Liver (tissue), 9 donors: ENCODE measurements around the gene SIK3. TPM values are rescaled to one million over a fixed set of nuclear protein-coding genes. Genes with fewer than 3 reads are reported as not detected.

Experiments used
- DNase-seq: peaks from one replicate; pipeline ENCODE4 v3.0.0-alpha.2; 2017; ENCODE audit warnings: low spot score
- H3K27ac ChIP-seq, 2 donors: one replicate each; pipeline ENCODE4 v1.7.0; 2013; ENCODE audit warnings: inconsistent platforms in 2 of 2, low read length in 2 of 2, control low read depth in 1 of 2, low read depth in 1 of 2, mild to moderate bottlenecking in 1 of 2
- H3K27me3 ChIP-seq, 4 donors: one replicate each; pipeline versions ENCODE4 v1.6.1 to v1.7.0; 2013; ENCODE audit warnings: low read length in 3 of 4, inconsistent platforms in 1 of 4, mild to moderate bottlenecking in 1 of 4, moderate library complexity in 1 of 4; ENCODE audit not compliant: control insufficient read depth in 4 of 4, insufficient read depth in 4 of 4
- H3K36me3 ChIP-seq, 4 donors: one replicate each; pipeline versions ENCODE4 v1.6.1 to v1.7.0; 2013; ENCODE audit warnings: low read length in 3 of 4, mild to moderate bottlenecking in 3 of 4, low read depth in 1 of 4, moderate library complexity in 1 of 4; ENCODE audit not compliant: control insufficient read depth in 4 of 4, insufficient read depth in 3 of 4
- H3K4me1 ChIP-seq, 4 donors: one replicate each; pipeline versions ENCODE4 v1.6.1 to v1.7.0; 2013; ENCODE audit warnings: low read length in 3 of 4, mild to moderate bottlenecking in 3 of 4, moderate library complexity in 1 of 4; ENCODE audit not compliant: control insufficient read depth in 4 of 4, insufficient read depth in 4 of 4
- H3K4me3 ChIP-seq, 3 donors: one replicate each; pipeline versions ENCODE4 v1.6.1 to v1.7.0; 2013; ENCODE audit warnings: low read length in 3 of 3, control low read depth in 1 of 3, low read depth in 1 of 3, mild to moderate bottlenecking in 1 of 3
- H3K9ac ChIP-seq, 2 donors: one replicate each; pipeline ENCODE4 v1.7.0; 2013; ENCODE audit warnings: low read length in 2 of 2, mild to moderate bottlenecking in 2 of 2, moderate library complexity in 2 of 2, control low read depth in 1 of 2, low read depth in 1 of 2
- H3K9me3 ChIP-seq, 4 donors: one replicate each; pipeline versions ENCODE4 v1.6.1 to v1.7.0; 2013; ENCODE audit warnings: low read length in 3 of 4; ENCODE audit not compliant: control insufficient read depth in 4 of 4
- EGR1 ChIP-seq, 2 donors: IDR thresholded peaks; 2 replicates each; pipeline ENCODE4 v1.6.1; 2016 to 2018; ENCODE audit warnings: antibody characterized with exemption in 2 of 2, low read depth in 2 of 2
- FOXA1 ChIP-seq: IDR thresholded peaks from 2 replicates; pipeline ENCODE4 v1.6.1; 2016; ENCODE audit warnings: antibody characterized with exemption
- FOXA2 ChIP-seq: IDR thresholded peaks from 2 replicates; pipeline ENCODE4 v1.6.1; 2016; ENCODE audit warnings: antibody characterized with exemption
- GABPA ChIP-seq, 2 donors: IDR thresholded peaks in 1 of 2; conservative IDR thresholded peaks in 1 of 2; 2 replicates each; pipeline ENCODE4 v1.6.1; 2016; ENCODE audit warnings: antibody characterized with exemption in 2 of 2, mild to moderate bottlenecking in 1 of 2, moderate library complexity in 1 of 2
- HNF4A ChIP-seq, 2 donors: conservative IDR thresholded peaks; 2 replicates each; pipeline ENCODE4 v1.6.1; 2016; ENCODE audit warnings: antibody characterized with exemption in 2 of 2, mild to moderate bottlenecking in 2 of 2
- HNF4G ChIP-seq: IDR thresholded peaks from 2 replicates; pipeline ENCODE4 v1.6.1; 2016; ENCODE audit warnings: antibody characterized with exemption
- NR2F2 ChIP-seq: IDR thresholded peaks from 2 replicates; pipeline ENCODE4 v1.6.1; 2016; ENCODE audit warnings: antibody characterized with exemption
- RAD21 ChIP-seq, 2 donors: IDR thresholded peaks; 2 replicates each; pipeline ENCODE4 v1.6.1; 2016; ENCODE audit warnings: antibody characterized with exemption in 2 of 2, mild to moderate bottlenecking in 2 of 2
- RXRA ChIP-seq, 2 donors: IDR thresholded peaks; 2 replicates each; pipeline ENCODE4 v1.6.1; 2017 to 2018; ENCODE audit warnings: antibody characterized with exemption in 2 of 2, mild to moderate bottlenecking in 1 of 2
- SP1 ChIP-seq: IDR thresholded peaks from 2 replicates; pipeline ENCODE4 v1.6.1; 2018; ENCODE audit warnings: antibody characterized with exemption, mild to moderate bottlenecking
- YY1 ChIP-seq: IDR thresholded peaks from 2 replicates; pipeline ENCODE4 v1.6.1; 2016; ENCODE audit warnings: antibody characterized with exemption, mild to moderate bottlenecking
- WGBS: extraction: QIAGEN DNeasy Blood & Tissue Kit; methylation state at CpG from one replicate; pipeline ENCODE4 v1.1.7; 2013; 5-methylcytosine and 5-hydroxymethylcytosine counted together
- polyA plus RNA-seq, 2 donors: library from polyadenylated mRNA; stranded (reverse) in 1 of 2; unstranded in 1 of 2; fragments of 200-250 nt in 1 of 2; fragments of >200 nt in 1 of 2; fragmentation: Nextera tagmentation in 1 of 2; extraction: Ambion mirVana in 1 of 2; gene quantifications; one replicate each; pipeline versions ENCODE4 v1.2.1 to v1.2.3, GENCODE V29; 2013 to 2015
- total RNA-seq, 2 donors: library from RNA; depleted of rRNA; stranded (reverse); fragments of >200 nt; gene quantifications; one replicate each; pipeline ENCODE4 v1.2.3, GENCODE V29; 2014
- TF ChIP-seq, protein P1 (sequence below): IDR thresholded peaks from 2 replicates; pipeline ENCODE4 v1.6.1; 2016; ENCODE audit warnings: antibody characterized with exemption
- TF ChIP-seq, protein P2 (sequence below): IDR thresholded peaks from 2 replicates; pipeline ENCODE4 v1.6.1; 2016; ENCODE audit warnings: antibody characterized with exemption
- TF ChIP-seq, protein P3 (sequence below): IDR thresholded peaks from 2 replicates; pipeline ENCODE4 v1.6.1; 2016; ENCODE audit warnings: antibody characterized with exemption
- TF ChIP-seq, protein P4 (sequence below): fragments of 150-350 bp; IDR thresholded peaks from 2 replicates; pipeline ENCODE4 v1.5.1; 2017; ENCODE audit warnings: improper control_type of control experiment, low read depth, low read length; ENCODE audit not compliant: missing input control
- donor health status: healthy.
- donor health status: healthy.
- donor health status: healthy.
- donor health status: healthy.
- donor health status: healthy.

SIK3 gene
- total and polyA plus RNA-seq, 4 donors, result 6.9 to 52.4 (median 14.4) TPM

DNA sequence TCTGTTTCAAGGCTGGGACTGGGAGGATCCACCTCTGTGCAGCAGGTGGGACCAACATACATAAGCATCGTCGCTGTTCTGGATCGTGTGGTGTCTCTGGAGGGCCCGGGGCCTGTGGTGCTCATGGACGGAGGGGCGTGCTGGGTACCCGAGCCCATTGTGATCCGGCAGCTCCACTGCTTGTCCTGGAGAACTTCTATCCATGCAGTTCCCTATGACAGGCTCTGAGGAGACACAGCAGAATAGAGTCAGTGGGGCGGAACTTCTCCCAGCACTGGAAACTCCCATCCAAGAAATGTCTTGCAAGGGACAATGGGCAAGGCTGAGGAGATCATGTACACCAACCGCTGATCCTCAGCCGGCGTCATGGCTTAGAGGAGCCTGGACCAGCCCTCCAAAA, 249.2 kb downstream of the SIK3 start:
- no peak overlapping the region for H3K27ac ChIP-seq
- peaks cover 9 to 18% (median 12%) of the 10 kb centered on the region in 4 donors for H3K4me1 ChIP-seq
- H3K36me3 ChIP-seq, result peaks cover 9 to 46% (median 23%) of the 10 kb centered on the region in 4 donors
- WGBS, result 98% methylated on average over 12 of the region's 12 CpGs
- DNase-seq, result no peak
- H3K9me3 ChIP-seq, result no peaks in the 10 kb centered on the region
- H3K27me3 ChIP-seq, result no peaks in the 10 kb centered on the region
- no peak overlapping the region for H3K4me3 ChIP-seq
- TF ChIP-seq FOXA1 (no peak), FOXA2 (no peak), HNF4A (conservative IDR thresholded peaks at IDR 0.05) (no peak), YY1 (no peak), SP1 (no peak), HNF4G (no peak), RXRA (IDR thresholded peaks at IDR 0.05) (no peak), RAD21 (IDR thresholded peaks at IDR 0.05) (no peak), EGR1 (IDR thresholded peaks at IDR 0.05; ENCODE audit: low read depth in 2 of 2) (no peak), GABPA (IDR thresholded peaks at IDR 0.05 in 1 of 2, conservative IDR thresholded peaks at IDR 0.05 in 1 of 2) (no peak)
- TF ChIP-seq, protein P1, sequence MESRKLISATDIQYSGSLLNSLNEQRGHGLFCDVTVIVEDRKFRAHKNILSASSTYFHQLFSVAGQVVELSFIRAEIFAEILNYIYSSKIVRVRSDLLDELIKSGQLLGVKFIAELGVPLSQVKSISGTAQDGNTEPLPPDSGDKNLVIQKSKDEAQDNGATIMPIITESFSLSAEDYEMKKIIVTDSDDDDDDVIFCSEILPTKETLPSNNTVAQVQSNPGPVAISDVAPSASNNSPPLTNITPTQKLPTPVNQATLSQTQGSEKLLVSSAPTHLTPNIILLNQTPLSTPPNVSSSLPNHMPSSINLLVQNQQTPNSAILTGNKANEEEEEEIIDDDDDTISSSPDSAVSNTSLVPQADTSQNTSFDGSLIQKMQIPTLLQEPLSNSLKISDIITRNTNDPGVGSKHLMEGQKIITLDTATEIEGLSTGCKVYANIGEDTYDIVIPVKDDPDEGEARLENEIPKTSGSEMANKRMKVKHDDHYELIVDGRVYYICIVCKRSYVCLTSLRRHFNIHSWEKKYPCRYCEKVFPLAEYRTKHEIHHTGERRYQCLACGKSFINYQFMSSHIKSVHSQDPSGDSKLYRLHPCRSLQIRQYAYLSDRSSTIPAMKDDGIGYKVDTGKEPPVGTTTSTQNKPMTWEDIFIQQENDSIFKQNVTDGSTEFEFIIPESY, result no peak
- TF ChIP-seq, protein P2, sequence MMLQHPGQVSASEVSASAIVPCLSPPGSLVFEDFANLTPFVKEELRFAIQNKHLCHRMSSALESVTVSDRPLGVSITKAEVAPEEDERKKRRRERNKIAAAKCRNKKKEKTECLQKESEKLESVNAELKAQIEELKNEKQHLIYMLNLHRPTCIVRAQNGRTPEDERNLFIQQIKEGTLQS, result no peak
- TF ChIP-seq, protein P3, sequence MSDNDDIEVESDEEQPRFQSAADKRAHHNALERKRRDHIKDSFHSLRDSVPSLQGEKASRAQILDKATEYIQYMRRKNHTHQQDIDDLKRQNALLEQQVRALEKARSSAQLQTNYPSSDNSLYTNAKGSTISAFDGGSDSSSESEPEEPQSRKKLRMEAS, result no peak
- TF ChIP-seq, protein P4, sequence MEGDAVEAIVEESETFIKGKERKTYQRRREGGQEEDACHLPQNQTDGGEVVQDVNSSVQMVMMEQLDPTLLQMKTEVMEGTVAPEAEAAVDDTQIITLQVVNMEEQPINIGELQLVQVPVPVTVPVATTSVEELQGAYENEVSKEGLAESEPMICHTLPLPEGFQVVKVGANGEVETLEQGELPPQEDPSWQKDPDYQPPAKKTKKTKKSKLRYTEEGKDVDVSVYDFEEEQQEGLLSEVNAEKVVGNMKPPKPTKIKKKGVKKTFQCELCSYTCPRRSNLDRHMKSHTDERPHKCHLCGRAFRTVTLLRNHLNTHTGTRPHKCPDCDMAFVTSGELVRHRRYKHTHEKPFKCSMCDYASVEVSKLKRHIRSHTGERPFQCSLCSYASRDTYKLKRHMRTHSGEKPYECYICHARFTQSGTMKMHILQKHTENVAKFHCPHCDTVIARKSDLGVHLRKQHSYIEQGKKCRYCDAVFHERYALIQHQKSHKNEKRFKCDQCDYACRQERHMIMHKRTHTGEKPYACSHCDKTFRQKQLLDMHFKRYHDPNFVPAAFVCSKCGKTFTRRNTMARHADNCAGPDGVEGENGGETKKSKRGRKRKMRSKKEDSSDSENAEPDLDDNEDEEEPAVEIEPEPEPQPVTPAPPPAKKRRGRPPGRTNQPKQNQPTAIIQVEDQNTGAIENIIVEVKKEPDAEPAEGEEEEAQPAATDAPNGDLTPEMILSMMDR, result no peak
- H3K9ac ChIP-seq, result no peak overlapping the region

DNA sequence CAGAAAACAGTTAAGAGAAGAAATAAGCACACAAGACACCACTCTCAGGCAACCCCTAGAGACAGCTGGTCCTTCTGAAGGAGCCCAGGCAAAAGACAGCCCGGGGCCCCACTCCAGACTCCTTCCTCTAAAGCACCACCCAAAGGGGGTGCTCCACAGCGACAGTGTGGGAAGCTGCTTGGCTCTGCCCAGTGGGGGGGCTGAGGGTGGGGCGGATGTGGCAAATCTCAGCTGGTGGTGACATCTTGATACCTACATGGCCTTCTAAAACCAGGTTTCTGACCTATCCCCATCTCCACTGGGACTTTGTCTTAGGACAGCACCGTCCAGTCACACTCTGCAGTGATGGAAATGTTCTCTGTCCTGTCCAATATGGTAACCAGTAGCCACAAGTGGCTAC, 250.6 kb downstream of the SIK3 start:
- no peak overlapping the region for H3K27ac ChIP-seq
- H3K27me3 ChIP-seq, result no peaks in the 10 kb centered on the region
- H3K4me3 ChIP-seq, result no peak overlapping the region
- H3K36me3 ChIP-seq, result peaks cover 12 to 53% (median 25%) of the 10 kb centered on the region in 4 donors
- no peak overlapping the region for H3K9ac ChIP-seq
- no peaks in the 10 kb centered on the region for H3K9me3 ChIP-seq
- TF ChIP-seq, protein P4, result no peak
- TF ChIP-seq FOXA1, result no peak
- TF ChIP-seq RXRA (IDR thresholded peaks at IDR 0.05), result no peak
- TF ChIP-seq, protein P3, result no peak
- TF ChIP-seq, protein P2, result no peak
- TF ChIP-seq, protein P1, result no peak
- TF ChIP-seq SP1, result no peak
- TF ChIP-seq HNF4A (conservative IDR thresholded peaks at IDR 0.05), result no peak
- no peak for TF ChIP-seq RAD21 (IDR thresholded peaks at IDR 0.05)
- no peak for TF ChIP-seq GABPA (IDR thresholded peaks at IDR 0.05 in 1 of 2, conservative IDR thresholded peaks at IDR 0.05 in 1 of 2)
- TF ChIP-seq NR2F2, result no peak
- TF ChIP-seq YY1, result no peak
- TF ChIP-seq HNF4G, result no peak
- TF ChIP-seq EGR1 (IDR thresholded peaks at IDR 0.05; ENCODE audit: low read depth in 2 of 2), result no peak
- no peak for DNase-seq
- H3K4me1 ChIP-seq, result peaks cover 4 to 12% (median 10%) of the 10 kb centered on the region in 4 donors
- WGBS, result 98% methylated on average over 4 of the region's 4 CpGs
